Measurements from ENCODE around the gene JADE2.

GRCh38 chr5:134565791-134566740 is 40.6 kb downstream of the JADE2 start:
- no peak for TF ChIP-seq PATZ1 (CRISPR knock-in tag; IDR thresholded peaks at IDR 0.05; ENCODE audit: borderline replicate concordance)
- no peak for TF ChIP-seq ZFP3 (CRISPR knock-in tag; IDR thresholded peaks at IDR 0.05)
- TF ChIP-seq CREB5 (CRISPR knock-in tag; IDR thresholded peaks at IDR 0.05; ENCODE audit: low read depth): no peak
- TF ChIP-seq ZFP30 (CRISPR knock-in tag; IDR thresholded peaks at IDR 0.05): no peak
- TF ChIP-seq SNAI2 (CRISPR knock-in tag; IDR thresholded peaks at IDR 0.05): no peak

All from SK-N-SH treated with all-trans-retinoic acid at 6 μM for 48 hours (cell line).